Middle frontal gyrus (tissue), 1 donor: Measurements from ENCODE around the gene SETX.

Experiments used
- DNase-seq: peaks from one replicate; pipeline ENCODE4 v3.0.0-alpha.2; 2015; ENCODE audit warnings: low spot score; ENCODE audit errors: extremely low spot score

Gene SETX

DNA sequence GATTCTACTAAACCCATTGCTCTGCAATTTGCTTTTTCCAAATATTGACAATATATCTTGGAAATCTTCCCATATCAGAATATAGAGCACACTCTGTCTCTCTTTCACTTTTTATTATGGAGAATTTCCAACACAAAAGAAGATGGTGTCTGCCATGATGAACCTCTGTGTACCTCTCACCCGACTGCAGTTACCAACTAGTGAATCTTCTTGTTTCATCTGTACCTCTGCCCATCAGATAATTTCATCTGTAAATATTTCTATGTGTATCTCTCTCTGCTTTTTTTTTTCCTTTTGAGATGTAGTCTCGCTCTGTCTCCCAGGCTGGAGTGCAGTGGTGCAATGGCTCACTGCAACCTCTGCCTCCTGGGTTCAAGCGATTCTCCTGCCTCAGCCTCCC is 130.1 kb downstream of the SETX start:
- DNase-seq = no peak

DNA sequence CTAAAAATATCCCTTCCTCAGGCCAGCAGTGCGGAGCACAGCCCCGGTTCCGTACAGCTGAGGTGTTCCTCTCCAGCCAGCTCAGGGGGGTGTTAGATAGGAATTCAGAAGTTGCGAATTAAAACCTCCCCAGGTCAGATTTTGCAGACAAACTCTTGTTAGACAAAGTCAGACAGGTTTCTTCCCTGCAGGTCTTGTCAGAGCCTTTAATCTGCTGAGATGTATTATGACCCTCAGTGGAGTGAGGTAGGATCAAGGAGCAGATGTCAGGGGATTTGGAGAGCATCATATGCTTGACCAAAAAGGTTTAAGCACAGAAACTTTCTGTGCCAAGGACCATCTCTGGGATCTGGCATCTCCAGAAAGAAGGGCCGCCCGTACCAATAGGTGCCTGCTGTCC is 132.8 kb downstream of the SETX start:
- no peak for DNase-seq

GRCh38 chr9:132218208-132218607 is 136.6 kb downstream of the SETX start:
- no peak for DNase-seq

DNA sequence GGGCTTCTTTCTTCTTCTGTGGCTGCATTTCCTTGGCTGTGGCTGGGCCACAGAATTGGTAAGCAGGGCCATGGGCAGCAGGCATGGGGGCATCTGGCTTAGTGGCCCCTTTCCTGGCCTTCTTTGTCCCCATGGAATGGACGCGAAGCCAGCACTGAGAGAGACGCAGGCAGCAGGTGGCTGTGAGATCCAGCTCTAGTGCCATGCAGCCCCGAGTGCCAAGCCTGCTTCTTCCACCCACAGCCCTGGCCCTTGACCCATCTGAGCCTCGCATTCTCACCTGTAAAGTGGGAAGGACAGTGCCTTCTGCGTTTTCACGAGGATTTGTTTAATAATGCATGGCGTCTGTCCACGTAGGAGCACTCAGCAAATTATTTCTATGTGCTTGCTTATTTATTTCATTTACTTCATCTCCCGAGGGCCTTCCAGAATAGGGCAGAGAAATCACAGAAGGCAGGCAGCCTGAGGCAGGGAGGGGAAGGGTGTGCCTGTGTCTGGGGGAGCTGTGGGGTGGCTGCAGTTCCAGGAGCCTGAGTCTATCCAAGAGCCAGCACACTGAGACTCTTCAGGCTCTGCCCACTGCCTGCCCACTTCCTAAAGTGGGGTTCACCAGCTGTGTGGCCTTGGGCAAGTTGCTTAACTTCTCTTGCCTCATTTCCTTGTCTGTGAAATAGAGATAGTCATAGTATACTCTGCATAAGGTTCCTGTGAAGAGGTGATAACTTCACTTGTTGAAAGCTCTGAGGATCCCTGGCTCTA is 137.7 kb downstream of the SETX start:
- no peak for DNase-seq

GRCh38 chr9:132214027-132214622 is 140.7 kb downstream of the SETX start:
- DNase-seq = peak; percentile 79

DNA sequence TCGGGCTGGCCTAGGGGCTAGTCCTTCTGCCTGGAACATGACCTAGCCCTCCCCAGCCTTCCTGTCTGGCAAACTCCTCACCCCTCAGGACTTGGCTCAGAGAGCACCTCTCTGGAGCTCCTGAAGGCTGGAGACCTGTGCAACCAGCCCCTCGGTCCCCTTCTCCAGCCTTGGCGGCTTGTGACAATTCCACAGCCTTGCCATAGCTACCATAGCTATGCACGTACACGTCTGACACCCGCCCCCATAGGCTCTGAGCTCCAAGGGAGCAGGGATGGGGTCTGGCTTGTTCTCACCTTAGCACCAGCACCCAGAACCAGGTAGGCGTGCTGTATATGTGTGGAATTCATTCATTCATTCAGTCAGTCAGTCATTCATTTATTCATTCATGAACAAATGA is 143.2 kb downstream of the SETX start:
- no peak for DNase-seq
